Ectodermal cell (in vitro differentiated cells): Measurements from ENCODE around the gene PAF1.

ENCODE experiments used
- H3K27ac ChIP-seq: 2 replicates; pipeline ENCODE4 v1.7.0; 2013; ENCODE audit warnings: mild to moderate bottlenecking, low read depth, low read length; ENCODE audit not compliant: insufficient read depth, poor library complexity, severe bottlenecking
- H3K27me3 ChIP-seq: 2 replicates; pipeline ENCODE4 v1.7.0; 2013; ENCODE audit warnings: mild to moderate bottlenecking, low read length; ENCODE audit not compliant: insufficient read depth, control insufficient read depth, poor library complexity, severe bottlenecking
- H3K36me3 ChIP-seq: one replicate; pipeline ENCODE4 v1.7.0; 2013; ENCODE audit warnings: low read length; ENCODE audit not compliant: control insufficient read depth, insufficient read depth
- H3K4me1 ChIP-seq: one replicate; pipeline ENCODE4 v1.7.0; 2013; ENCODE audit warnings: low read length; ENCODE audit not compliant: control insufficient read depth, insufficient read depth
- H3K4me3 ChIP-seq: 2 replicates; pipeline ENCODE4 v1.7.0; 2013; ENCODE audit warnings: low read depth, low read length, control low read depth; ENCODE audit not compliant: insufficient read depth
- H3K9me3 ChIP-seq: 2 replicates; pipeline ENCODE4 v1.7.0; 2013; ENCODE audit warnings: mild to moderate bottlenecking, low read length, moderate library complexity; ENCODE audit not compliant: control insufficient read depth
- WGBS, 2 experiments: methylation state at CpG; one replicate each; pipeline ENCODE4 v1.1.7; 2013; ENCODE audit warnings: missing lambda C conversion rate in 2 of 2; 5-methylcytosine and 5-hydroxymethylcytosine counted together

Gene PAF1

GRCh38 chr19:39403331-39404312, 12.7 kb upstream of the PAF1 start:
- Histone ChIP-seq H3K36me3 (no peaks in the 10 kb centered on the region), H3K4me3 (peak overlapping the region; percentile 48), H3K4me1 (peaks cover 26% of the 10 kb centered on the region), H3K9me3 (no peaks in the 10 kb centered on the region), H3K27ac (peak overlapping the region; percentile 98), H3K27me3 (peaks cover 13% of the 10 kb centered on the region)
- 2% methylated on average over 43 of the region's 43 CpGs for WGBS, 2 experiments

DNA sequence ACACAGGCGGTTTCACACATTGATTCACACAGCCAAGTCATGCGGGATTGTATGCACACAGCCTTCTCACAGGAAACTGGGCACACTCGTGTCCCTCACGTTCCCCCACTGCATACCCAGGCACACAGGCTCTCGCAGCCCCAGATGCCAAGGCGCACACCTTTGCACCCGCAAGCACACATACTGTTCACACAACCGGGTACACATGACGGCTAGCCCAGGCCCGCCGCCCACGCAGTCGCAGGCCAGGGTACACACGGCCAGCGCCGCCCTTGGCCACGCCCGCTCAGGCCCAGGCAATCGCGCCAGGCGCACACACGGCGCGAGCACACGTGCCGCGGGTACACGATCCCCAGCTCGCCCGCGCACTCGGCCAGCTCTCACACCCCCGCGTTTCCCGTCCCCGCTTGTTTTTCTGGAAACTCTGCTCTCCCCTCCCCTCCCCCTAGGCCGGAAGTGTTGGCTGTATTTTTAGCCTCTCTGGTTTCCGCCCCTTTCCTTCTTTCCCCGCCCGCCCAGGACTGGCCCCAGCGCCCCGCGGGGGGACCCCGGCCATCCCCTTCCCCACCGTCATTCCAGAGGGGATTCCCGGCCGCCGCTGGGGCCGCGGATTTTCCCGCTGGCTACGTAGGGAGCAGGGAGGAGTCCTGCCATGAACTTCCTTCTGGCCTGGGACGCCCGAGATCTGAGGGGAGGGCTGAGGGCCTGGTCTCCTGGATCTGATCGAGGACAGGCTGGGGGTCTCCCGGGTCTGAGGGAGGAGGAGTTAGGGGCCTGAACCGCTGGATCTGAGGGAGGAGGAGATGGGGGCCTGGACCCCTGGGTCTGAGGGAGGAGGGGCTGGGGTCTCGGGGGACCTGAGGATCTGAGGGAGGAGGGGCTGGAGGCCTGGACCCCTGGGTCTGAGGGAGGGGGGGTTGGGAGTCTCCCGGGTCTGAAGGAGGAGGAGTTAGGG, 11.7 kb upstream of the PAF1 start:
- H3K4me1 ChIP-seq = peaks cover 21% of the 10 kb centered on the region
- 7% methylated on average over 59 of the region's 59 CpGs for WGBS, 2 experiments

GRCh38 chr19:39401549-39402345, 10.8 kb upstream of the PAF1 start:
- no peak overlapping the region for H3K27ac ChIP-seq
- H3K36me3 ChIP-seq = no peaks in the 10 kb centered on the region
- no peak overlapping the region for H3K4me3 ChIP-seq
- H3K9me3 ChIP-seq = no peaks in the 10 kb centered on the region
- peaks cover under 1% of the 10 kb centered on the region for H3K27me3 ChIP-seq
- peaks cover 15% of the 10 kb centered on the region for H3K4me1 ChIP-seq
- 82 to 83% methylated on average over 25 of the region's 25 CpGs for WGBS, 2 experiments

More for the DNA sequence above, 11.7 kb upstream of the PAF1 start:
- Histone ChIP-seq H3K4me3 (peak overlapping the region; percentile 48), H3K27me3 (peaks cover 9% of the 10 kb centered on the region), H3K27ac (peak overlapping the region; percentile 98), H3K36me3 (no peaks in the 10 kb centered on the region), H3K9me3 (no peaks in the 10 kb centered on the region)

GRCh38 chr19:39401070-39401548, 10.2 kb upstream of the PAF1 start:
- H3K27ac ChIP-seq = no peak overlapping the region
- H3K27me3 ChIP-seq = no peaks in the 10 kb centered on the region
- WGBS, 2 experiments = 91 to 93% methylated on average over 4 of the region's 4 CpGs
- H3K9me3 ChIP-seq = no peaks in the 10 kb centered on the region
- H3K4me1 ChIP-seq = peaks cover 15% of the 10 kb centered on the region
- no peak overlapping the region for H3K4me3 ChIP-seq
- H3K36me3 ChIP-seq = no peaks in the 10 kb centered on the region

DNA sequence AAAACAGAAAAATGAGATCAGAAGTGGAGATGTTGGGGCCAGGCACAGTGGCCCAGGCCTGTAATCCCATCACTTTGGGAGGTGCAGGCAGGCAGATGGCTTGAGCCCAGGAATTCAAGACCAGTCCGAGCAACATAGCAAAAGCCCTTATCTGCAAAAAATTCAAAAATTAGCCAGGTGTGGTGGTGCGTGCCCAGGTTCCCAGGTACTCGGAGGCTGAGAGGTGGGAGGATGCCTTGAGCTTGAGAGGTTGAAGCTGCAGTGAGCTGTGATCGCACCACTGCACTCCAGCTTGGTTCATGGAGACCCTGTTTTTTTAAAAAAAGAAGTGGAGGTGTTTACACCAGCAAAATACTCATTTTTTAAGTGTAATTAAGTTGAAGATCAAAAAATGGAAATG, 9.2 kb upstream of the PAF1 start:
- Histone ChIP-seq H3K4me1 (peaks cover 12% of the 10 kb centered on the region), H3K27me3 (no peaks in the 10 kb centered on the region), H3K9me3 (no peaks in the 10 kb centered on the region), H3K36me3 (no peaks in the 10 kb centered on the region), H3K27ac (no peak overlapping the region), H3K4me3 (no peak overlapping the region)
- 95 to 97% methylated on average over 4 of the region's 4 CpGs for WGBS, 2 experiments

DNA sequence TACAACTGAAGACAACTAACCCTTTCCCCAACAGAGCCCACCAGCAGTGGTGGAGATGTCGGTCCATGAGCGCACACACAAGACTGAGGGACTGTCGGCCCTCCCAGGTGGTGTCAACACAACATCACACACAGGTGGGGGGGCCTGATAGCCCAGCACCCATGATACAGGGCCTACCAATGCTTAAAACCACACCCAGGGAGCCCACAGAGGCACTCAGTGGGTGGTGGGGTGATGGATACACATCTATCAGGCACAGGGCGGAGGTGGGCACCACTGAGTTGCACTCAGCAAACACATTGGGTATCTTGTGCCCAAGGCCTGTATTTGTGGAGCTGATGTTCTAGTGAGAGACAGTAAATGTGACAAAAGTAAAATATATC, 8.8 kb upstream of the PAF1 start:
- no peak overlapping the region for H3K4me3 ChIP-seq
- H3K36me3 ChIP-seq = no peaks in the 10 kb centered on the region
- no peak overlapping the region for H3K27ac ChIP-seq
- 92 to 100% methylated on average over 4 of the region's 4 CpGs for WGBS, 2 experiments
- H3K4me1 ChIP-seq = peaks cover 12% of the 10 kb centered on the region
- no peaks in the 10 kb centered on the region for H3K27me3 ChIP-seq
- H3K9me3 ChIP-seq = no peaks in the 10 kb centered on the region

- Histone ChIP-seq H3K9me3 (no peaks in the 10 kb centered on the region), H3K27me3 (no peaks in the 10 kb centered on the region), H3K27ac (no peak overlapping the region), H3K36me3 (peaks cover 9% of the 10 kb centered on the region), H3K4me1 (peaks cover 12% of the 10 kb centered on the region), H3K4me3 (no peak overlapping the region)
- WGBS, 2 experiments = 92% methylated on average over 11 of the region's 11 CpGs
These were observed 7.5 kb upstream of the PAF1 start for GRCh38 chr19:39398297-39398864.

- 47 to 50% methylated on average over 17 of the region's 17 CpGs for WGBS, 2 experiments
These were observed 6.7 kb upstream of the PAF1 start for GRCh38 chr19:39397360-39398296.

DNA sequence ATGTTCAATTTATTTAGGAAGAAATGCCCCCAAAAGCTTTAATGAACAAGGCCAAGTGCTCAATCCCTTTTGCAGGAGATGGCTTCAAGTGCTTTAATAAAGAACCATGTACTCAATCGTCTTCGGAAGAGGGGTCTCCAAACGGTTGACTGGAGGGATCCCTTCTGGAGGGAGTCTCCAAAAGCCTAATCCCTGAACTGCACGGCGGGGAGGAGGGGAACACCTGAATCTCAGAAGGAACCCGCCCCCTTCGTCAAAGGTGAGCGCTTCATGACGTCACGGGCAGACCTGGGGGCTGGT, 505 bp downstream of the PAF1 start:
- no peaks in the 10 kb centered on the region for H3K9me3 ChIP-seq
- H3K4me3 ChIP-seq = peak overlapping the region; percentile 97
- H3K36me3 ChIP-seq = peaks cover 34% of the 10 kb centered on the region
- WGBS, 2 experiments = 1 to 2% methylated on average over 10 of the region's 10 CpGs
- no peaks in the 10 kb centered on the region for H3K27me3 ChIP-seq
- H3K4me1 ChIP-seq = peaks cover 4% of the 10 kb centered on the region
- H3K27ac ChIP-seq = peak overlapping the region; percentile 94

More at GRCh38 chr19:39397360-39398296, 6.7 kb upstream of the PAF1 start:
- no peak overlapping the region for H3K27ac ChIP-seq
- H3K36me3 ChIP-seq = peaks cover 10% of the 10 kb centered on the region
- H3K4me3 ChIP-seq = no peak overlapping the region
- H3K27me3 ChIP-seq = no peaks in the 10 kb centered on the region
- H3K4me1 ChIP-seq = peaks cover 8% of the 10 kb centered on the region
- H3K9me3 ChIP-seq = no peaks in the 10 kb centered on the region
